ENCODE measurements around the gene BRD3OS.

- TF ChIP-seq POLR2A (IDR thresholded peaks at IDR 0.05; ENCODE audit: low read depth, low read length) (no peak), CTCF (IDR thresholded peaks at IDR 0.05; ENCODE audit: extremely low read depth in 1 of 2, insufficient read depth in 1 of 2, low read depth in 1 of 2, low read length in 2 of 2) (no peak), FOS (IDR thresholded peaks at IDR 0.05; ENCODE audit: borderline replicate concordance, insufficient read depth, low read length) (no peak), MYC (IDR thresholded peaks at IDR 0.05; ENCODE audit: low read depth, low read length) (no peak), POLR2AphosphoS5 (IDR thresholded peaks at IDR 0.05; ENCODE audit: insufficient read depth, low read depth, low read length) (no peak), EZH2 (IDR thresholded peaks at IDR 0.05; ENCODE audit: borderline replicate concordance, low read depth, low read length, severe bottlenecking) (no peak)
Observed at GRCh38 chr9:133976887-133977286, 48.4 kb upstream of the BRD3OS start.
